Stimulated activated CD4-positive, alpha-beta T cell treated with anti-CD3 and anti-CD28 coated beads, Interleukin-1b, Interleukin-23, amount 100 ng/mL, for 1 hour (primary cell): ENCODE data around the gene GPR78.

Source experiments
- DNase-seq, 2 donors: peaks; one replicate each; pipeline ENCODE4 v3.0.0-alpha.2; 2020; ENCODE audit warnings: low read depth in 2 of 2

Gene GPR78

DNA sequence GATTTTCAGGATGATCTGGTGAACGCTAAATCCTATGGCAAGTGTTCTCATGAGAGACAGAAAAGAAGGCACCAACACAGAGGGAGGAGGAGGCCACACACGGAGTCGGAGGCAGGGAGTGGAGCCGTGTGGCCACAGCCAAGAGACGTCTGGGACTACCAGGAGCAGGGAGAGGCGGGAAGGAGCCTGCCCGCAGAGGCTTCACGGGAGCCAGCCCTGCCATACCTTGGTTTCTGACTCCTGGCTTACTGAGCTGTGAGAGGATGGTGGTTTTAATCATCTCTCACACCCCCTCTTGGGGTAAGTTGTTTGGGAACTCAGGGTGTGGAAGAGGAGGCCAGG is 33.5 kb upstream of the GPR78 start:
- no peak for DNase-seq

DNA sequence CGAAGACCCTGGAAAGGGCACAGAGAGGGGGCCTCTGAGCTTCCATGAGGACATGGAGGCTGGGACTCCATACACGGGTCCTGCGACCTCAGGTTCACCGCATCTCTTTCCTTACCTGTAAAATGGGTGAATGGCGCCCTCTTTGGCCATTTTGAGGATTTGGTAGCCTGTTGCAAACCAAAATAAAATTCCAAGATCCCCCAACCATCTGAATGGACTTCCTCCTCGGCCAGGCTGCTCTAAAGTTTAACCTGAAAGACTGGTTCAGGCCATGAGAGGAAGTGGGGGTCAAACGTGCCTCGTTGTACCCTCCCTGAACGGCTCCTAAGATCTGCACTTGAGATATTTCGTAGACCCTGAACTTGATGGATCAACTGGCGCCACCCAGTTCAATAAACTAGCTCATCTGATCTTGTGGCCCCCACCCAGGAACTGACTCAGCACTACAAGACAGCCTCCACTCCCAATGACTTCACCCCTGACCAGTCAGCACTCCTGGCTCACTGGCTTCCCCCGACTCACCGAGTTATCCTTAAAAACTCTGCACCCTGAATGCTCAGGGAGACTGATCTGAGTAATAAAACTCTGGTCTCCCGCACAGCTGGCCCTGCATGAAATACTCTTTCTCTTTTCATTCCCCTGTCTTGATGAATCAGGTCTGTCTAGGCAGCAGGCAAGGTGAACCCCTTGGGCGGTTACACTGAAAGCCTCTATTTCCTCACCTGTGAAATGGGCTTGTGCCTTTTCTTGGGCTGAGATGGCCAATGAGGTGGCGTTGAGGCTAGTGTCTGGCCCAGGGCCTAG is 32.9 kb upstream of the GPR78 start:
- no peak for DNase-seq

DNA sequence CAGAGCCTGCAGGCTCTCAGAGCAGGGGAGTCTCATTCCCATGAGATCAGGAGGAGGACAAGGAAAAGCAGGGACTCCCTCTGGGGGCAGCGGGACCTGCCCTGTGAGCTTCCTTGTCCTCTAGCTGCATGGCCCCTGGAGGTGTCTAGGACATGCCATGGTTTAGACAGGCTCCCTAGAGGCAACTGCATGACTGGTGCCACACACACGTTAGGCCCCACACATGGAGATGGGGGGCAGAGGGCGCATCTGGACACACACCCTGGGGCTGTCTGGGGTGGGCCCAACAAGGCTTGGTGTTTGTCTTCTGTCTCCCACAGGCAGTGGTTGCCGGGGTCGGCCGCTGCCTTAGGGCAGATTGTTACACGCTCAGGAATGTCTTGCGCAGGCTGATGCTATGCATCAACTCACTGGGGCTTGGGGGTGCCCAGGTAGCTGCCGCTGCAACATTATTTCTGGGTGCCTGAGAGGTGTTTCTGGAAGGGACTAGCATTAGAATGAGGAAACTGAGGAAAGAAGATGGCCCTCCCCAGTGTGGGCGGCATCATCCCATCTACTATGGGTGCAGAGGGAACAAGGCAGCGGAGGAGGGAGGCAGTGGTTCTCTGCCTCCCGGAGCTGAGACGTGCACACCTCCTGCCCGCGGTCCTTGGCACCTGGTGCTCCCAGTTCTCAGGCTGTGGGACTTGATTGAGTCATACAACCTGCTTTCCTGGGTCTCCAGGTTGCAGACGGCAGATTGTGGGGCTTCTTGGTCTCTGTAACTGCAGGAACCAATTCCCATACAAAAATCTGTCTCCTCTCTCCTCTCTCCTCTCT is 32.1 kb upstream of the GPR78 start:
- no peak for DNase-seq

DNA sequence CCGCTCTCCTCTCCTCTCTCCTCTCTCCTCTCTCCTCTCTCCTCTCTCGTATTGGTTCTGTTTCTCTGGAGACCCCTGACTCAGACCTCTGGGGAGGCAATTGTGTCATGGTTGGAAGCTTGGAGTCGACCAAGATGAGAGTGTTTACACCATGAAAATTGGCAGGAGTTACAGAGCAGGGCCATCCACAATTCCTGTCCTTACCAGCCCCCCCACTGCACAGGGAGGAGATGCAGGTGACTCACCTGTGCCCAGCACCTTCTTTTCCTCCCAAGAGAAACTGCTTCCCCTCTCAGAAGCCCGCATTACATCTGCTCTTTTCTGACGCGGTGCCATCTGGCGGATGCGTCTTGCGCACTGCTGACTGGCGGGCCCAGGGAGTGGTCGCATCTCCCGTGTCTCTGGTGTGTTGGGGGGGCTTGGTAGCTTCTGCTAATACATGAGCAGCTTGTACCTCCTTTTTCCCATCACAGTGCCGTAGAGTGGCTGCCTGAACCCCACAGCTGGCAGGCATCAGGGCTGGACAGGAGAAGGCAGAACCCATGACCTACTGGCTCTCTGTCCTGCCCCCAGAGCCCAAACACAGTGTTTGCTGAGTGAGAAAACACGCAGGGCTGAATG is 31.4 kb upstream of the GPR78 start:
- DNase-seq: no peak

DNA sequence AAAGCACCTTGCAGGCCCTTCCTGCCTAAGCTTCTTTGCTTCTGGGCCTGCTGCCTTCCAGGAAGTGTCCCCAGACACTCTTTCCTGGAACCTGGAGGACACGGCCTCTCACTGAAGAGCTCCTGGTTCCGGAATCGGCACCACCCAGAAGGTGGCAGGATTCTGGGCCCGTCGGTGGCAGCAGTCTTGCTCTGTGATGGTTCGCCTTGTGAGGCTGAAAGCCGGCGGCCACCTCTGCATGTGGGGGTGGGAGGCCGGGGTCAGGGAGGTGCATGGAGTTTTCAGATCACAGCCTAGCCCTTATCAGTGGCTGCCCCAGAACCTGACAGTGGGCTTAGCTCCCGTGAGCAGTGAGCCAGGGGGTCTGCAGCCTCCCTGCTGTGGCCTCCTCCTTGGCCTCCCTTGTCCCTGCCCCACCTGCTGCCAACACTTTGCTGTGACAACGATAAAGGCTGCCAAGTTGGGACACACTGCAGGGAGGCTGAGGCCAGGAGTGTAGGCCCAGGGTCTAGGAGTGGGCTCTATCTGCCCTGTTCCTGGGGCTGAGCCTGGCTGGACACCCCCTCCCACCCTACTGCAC is 30.8 kb upstream of the GPR78 start:
- DNase-seq: no peak

DNA sequence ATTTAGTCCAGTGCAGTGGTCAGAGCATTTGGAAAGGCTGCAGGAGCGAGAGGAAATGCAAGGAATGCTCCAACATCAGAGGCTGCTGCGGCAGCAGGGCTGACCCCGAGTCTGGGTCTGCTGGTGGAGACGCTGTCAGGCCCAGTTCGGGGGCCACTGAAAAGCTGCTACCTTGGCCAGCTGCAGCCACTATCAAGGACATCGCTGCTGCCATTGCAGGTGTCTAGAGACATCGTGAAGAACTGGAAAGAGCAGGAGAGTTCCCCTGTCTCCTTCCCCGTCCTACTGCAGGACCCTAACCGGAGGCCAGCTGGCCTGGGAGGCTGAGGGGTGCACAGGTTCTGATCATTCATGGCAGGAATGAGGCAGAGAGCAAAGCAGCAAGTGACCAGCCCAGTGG is 29.5 kb upstream of the GPR78 start:
- DNase-seq: no peak

GRCh38 chr4:8552024-8552423 is 28.2 kb upstream of the GPR78 start:
- DNase-seq: no peak

- DNase-seq: no peak
Measured at GRCh38 chr4:8552581-8553205, 27.5 kb upstream of the GPR78 start.

DNA sequence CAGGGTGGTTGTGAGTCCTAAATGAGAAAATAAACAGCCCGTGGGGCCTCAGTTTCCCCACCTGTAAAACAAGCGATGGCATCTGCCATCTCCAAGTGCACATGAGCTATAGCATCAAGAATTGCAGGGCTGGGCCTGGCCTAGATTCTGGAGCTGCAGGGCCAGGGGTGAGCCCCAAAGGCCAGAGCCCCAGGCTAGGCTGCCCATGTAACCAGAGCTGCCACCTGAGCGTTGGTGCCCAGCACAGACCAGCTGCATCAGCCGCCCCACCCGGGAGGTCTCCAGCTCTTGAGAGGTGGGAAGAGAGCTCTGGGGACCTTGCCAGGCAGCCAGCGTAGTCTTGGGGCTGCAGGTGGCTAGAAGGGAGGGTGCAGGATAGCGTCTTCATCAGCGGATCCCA is 27.0 kb upstream of the GPR78 start:
- DNase-seq: no peak

- DNase-seq: no peak
Measured at GRCh38 chr4:8553991-8554405, 26.2 kb upstream of the GPR78 start.

- DNase-seq: no peak
Measured at GRCh38 chr4:8554555-8555100, 25.6 kb upstream of the GPR78 start.

- no peak for DNase-seq
Measured at GRCh38 chr4:8555716-8556115, 24.5 kb upstream of the GPR78 start.

- DNase-seq: no peak
Measured at GRCh38 chr4:8556341-8557150, 23.6 kb upstream of the GPR78 start.

- DNase-seq: no peak
Measured at GRCh38 chr4:8557151-8558076, 22.8 kb upstream of the GPR78 start.

DNA sequence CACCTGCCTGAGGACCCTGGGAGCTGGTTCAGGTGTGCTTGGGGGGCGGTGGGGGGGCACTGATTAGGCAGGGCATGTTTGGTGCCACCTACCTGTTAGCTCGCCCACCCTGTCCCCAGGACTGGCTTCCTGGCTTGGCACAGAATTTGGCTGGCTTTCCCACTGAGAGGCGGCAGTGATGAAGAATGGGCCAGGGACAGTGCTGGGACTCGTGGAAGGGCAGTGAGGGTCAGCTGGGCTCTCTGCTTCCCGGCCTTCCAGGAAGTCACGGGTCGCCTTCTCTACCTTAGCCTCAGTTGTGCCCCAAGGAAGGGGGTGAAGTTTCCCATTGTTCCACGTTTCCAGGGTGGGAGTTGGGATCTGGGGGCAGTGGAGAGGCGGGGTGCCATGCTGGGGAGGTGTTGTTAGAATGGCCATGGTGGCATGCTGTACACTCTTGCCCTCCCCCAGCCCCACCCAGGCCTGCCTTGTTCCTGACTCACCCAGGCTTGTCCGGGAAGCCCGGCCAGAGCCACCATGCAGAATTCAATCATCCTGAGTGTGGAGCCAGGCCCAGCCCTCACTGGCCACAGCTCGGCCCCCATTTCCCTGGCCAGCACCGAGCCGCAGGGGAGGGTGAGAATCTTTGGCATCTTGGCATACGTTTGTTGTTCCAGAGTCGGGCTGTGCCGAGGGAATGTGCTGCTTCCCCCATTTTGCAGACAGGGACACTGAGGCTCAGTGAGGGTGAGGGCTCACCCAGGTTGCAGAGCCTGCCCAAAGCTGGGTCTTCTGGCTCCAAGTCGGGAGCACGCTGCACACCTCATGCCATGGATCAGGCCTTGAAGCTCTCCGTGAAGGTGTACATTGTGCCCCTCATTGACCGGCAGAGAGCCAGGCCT is 21.9 kb upstream of the GPR78 start:
- DNase-seq: no peak

DNA sequence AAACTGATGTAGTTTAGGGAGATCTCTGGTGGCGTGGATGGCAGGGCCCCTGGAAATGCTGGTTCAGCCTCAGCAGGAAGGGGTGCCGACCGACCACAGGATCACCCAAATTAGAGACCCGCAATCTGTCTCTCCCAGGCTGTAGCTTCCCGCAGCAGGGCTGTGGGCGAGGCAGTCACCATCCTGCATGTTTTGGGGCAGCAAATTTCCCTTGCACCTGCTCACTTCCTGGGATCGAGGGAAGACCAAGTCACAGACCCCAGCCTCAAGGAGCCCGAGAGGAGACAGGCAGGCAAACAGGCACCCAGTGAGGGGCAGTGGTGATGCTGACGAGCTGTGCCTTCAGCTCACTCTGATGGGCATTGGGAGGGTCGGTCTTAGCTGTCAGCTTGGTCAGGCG is 21.2 kb upstream of the GPR78 start:
- DNase-seq: no peak

DNA sequence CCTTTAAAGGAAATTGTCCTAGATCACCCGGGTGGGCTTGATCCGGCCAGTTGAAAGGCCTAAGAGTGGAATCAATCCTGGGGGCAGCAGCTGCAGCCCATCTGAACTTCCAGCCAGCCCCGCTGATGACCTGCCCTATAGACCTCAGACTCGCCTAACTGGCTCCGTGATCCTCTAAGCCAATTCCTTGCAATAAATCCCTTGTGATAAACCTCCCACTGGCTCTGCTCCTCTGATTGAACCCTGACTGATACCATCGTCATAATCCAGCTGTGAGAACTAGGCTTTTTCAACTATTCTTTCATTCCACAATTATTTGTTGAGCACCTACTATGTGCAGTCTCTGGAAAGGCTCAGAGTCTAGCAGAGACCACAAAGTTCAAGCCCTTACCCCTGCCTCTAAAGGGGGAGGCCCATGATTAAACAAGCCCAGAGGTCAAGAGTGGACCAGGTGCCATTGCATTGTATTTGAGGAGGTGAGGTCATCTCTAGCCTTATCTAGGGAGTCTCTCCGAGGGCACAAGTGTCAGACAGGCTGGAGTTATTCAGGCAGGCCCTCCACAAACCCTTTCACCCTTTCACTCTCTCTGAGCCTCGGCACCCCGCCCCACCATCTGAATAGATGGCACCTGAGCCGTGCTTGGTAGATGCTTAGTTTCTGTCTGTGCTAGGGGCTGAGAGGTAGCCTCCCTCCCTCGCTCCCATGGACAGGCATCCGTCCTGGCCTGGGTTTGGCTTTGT is 20.5 kb upstream of the GPR78 start:
- DNase-seq: no peak
